Sigmoid colon (tissue), 4 donors: ENCODE data around the gene HDAC8.

Experiments
- CTCF ChIP-seq, 4 experiments: fragments of 450-650 bp in 3 of 4; fragments of 200-600 bp in 1 of 4; IDR thresholded peaks; one replicate each; pipeline ENCODE4 v1.5.1; 2016 to 2019; ENCODE audit warnings: antibody characterized with exemption in 4 of 4, mild to moderate bottlenecking in 3 of 4, moderate library complexity in 2 of 4
- EP300 ChIP-seq, 4 donors: sonication (generic); formaldehyde crosslinking; IDR thresholded peaks; one replicate each; pipeline ENCODE4 v1.6.1; 2017; ENCODE audit warnings: antibody characterized with exemption in 4 of 4
- POLR2A ChIP-seq, 2 donors: fragments of 450-650 bp; IDR thresholded peaks; one replicate each; pipeline ENCODE4 v1.6.1; 2016; ENCODE audit warnings: antibody characterized with exemption in 2 of 2, mild to moderate bottlenecking in 2 of 2, moderate library complexity in 2 of 2
- POLR2AphosphoS5 ChIP-seq, 4 donors: sonication (generic); formaldehyde crosslinking; IDR thresholded peaks; one replicate each; pipeline ENCODE4 v1.6.1; 2017; ENCODE audit warnings: antibody characterized with exemption in 4 of 4

GRCh38 chrX:72461766-72462165 lies 110.9 kb downstream of the HDAC8 start:
- TF ChIP-seq POLR2AphosphoS5 (IDR thresholded peaks at IDR 0.05) (no peak), CTCF (IDR thresholded peaks at IDR 0.05) (no peak), POLR2A (IDR thresholded peaks at IDR 0.05) (no peak), EP300 (IDR thresholded peaks at IDR 0.05) (no peak)
